ENCODE measurements around the gene FITM1. TPM values are rescaled to one million over a fixed set of nuclear protein-coding genes. Genes with fewer than 3 reads are reported as not detected.
A peak's percentile ranks its signal among the peaks of the same experiment; 100 is the strongest.

Gene FITM1
- total RNA-seq, 4 donors from 2014 or later: 0.61 to 1.3 (median 1.0) TPM; not detected in 1

DNA sequence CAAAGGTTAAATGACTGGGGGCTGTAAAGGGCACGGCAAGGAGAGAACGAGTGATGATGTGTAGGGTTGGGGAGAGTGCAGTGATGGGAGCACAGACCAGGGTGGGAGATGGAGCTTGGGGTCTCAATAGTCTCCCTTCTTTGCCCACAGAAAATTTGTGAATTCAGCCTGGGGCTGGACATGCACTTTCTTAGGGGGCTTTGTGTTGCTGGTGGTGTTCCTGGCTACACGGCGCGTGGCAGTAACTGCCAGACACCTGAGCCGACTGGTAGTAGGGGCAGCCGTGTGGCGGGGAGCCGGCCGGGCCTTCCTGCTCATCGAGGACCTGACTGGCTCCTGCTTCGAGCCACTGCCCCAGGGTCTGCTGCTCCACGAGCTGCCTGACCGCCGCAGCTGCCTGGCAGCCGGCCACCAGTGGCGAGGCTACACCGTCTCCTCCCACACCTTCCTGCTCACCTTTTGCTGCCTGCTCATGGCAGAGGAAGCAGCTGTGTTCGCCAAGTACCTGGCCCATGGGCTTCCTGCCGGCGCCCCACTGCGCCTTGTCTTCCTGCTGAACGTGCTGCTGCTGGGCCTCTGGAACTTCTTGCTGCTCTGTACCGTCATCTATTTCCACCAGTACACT lies 1.7 kb downstream of the FITM1 start:
- TF ChIP-seq POLR2A (IDR thresholded peaks at IDR 0.05): no peak
- TF ChIP-seq, protein P1, sequence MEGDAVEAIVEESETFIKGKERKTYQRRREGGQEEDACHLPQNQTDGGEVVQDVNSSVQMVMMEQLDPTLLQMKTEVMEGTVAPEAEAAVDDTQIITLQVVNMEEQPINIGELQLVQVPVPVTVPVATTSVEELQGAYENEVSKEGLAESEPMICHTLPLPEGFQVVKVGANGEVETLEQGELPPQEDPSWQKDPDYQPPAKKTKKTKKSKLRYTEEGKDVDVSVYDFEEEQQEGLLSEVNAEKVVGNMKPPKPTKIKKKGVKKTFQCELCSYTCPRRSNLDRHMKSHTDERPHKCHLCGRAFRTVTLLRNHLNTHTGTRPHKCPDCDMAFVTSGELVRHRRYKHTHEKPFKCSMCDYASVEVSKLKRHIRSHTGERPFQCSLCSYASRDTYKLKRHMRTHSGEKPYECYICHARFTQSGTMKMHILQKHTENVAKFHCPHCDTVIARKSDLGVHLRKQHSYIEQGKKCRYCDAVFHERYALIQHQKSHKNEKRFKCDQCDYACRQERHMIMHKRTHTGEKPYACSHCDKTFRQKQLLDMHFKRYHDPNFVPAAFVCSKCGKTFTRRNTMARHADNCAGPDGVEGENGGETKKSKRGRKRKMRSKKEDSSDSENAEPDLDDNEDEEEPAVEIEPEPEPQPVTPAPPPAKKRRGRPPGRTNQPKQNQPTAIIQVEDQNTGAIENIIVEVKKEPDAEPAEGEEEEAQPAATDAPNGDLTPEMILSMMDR (IDR thresholded peaks at IDR 0.05): no peak
- H3K4me3 ChIP-seq (ENCODE audit: low read depth, poor library complexity, severe bottlenecking): no peak overlapping the region
- intact Hi-C loops (cut with DNase I; ENCODE audit: low total_unique reads): no loop called here
- no peak for DNase-seq (ENCODE audit: low spot score in 2 of 2)
- WGBS, 2 donors: 48 to 58% methylated on average over 16 to 24 of the region's 24 CpGs

GRCh38 chr14:24132976-24133375 lies 2.5 kb downstream of the FITM1 start:
- no peak overlapping the region for H3K4me3 ChIP-seq (ENCODE audit: low read depth, poor library complexity, severe bottlenecking)
- DNase-seq (ENCODE audit: low spot score in 2 of 2): no peak
- intact Hi-C loops (cut with DNase I; ENCODE audit: low total_unique reads): no loop called here
- WGBS, 2 donors: 94% methylated on average over 2 of the region's 2 CpGs
- no peak for TF ChIP-seq POLR2A (IDR thresholded peaks at IDR 0.05)
- TF ChIP-seq, protein P1 (IDR thresholded peaks at IDR 0.05): no peak

DNA sequence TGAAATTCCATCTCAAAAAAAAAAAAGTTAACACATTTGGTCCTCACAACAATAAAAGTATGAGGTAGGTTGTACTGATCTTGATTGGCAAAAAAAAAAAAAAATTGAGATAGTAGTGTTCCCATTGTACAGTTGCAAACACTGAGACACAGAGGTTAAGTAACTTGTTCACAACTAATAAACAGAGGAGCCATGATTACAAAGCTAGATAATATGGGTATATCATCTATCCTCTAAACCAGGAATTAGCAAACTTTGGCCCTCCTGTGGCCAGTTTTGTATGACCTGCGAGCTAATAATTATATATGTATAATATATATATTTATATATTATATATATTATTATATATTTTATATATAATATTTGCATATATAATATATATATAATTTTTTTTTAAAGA lies 3.3 kb downstream of the FITM1 start:
- 93 to 98% methylated on average over 1 of the region's 1 CpG for WGBS, 2 donors
- H3K4me3 ChIP-seq (ENCODE audit: low read depth, poor library complexity, severe bottlenecking): no peak overlapping the region
- TF ChIP-seq, protein P1 (IDR thresholded peaks at IDR 0.05): no peak
- TF ChIP-seq POLR2A (IDR thresholded peaks at IDR 0.05): no peak
- intact Hi-C loops (cut with DNase I; ENCODE audit: low total_unique reads): no loop called here
- DNase-seq (ENCODE audit: low spot score in 2 of 2): no peak

GRCh38 chr14:24135584-24135833 lies 5.0 kb downstream of the FITM1 start:
- peak overlapping the region; percentile 99 for H3K4me3 ChIP-seq (ENCODE audit: low read depth, poor library complexity, severe bottlenecking)
- TF ChIP-seq, protein P1 (IDR thresholded peaks at IDR 0.05): peak in 1 of 3 donors; percentile 16
- no peak for TF ChIP-seq POLR2A (IDR thresholded peaks at IDR 0.05)
- no peak for DNase-seq (ENCODE audit: low spot score in 2 of 2)
- WGBS, 2 donors: 3 to 6% methylated on average over 9 of the region's 9 CpGs
- intact Hi-C loops (cut with DNase I; ENCODE audit: low total_unique reads): no loop called here

DNA sequence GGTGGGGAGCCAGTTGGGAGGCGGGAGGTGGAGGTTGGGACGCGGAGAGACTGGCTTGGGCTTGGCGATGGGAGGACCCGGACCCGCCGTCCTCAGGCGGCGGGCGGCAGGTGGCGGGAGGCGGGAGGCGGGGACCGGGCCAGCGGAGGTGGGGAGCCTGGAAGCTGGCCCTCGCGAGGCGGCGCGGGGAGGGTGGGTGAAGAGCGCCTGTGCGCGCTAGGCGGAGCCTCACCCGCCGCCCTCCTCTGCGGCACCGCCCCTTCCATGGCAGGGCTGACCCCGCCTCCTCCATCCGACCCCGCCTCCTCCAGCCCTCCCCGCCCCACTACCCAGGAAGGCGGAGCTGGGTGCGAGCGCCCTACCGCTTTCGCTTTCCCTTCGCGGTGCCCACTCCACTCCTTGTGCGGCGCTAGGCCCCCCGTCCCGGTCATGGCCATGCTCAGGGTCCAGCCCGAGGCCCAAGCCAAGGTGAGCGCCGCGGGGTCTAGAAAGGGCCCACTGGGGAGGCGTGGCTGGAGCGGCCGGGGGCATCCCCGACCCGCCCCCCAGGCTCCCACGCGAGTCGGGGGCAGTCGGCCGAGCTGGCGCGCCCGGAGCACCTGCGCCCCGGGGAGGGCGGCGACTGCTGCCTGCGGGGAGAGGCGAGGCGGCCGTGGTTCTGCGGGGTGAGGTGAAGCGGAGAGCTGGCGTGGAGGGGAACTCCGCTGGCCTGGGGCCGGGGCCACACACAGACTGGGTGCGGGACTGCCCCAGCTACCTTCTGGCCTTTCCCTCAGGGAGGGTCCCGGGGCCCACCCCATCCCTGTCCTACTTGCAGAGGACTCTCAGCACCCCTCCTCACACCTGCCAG lies 5.6 kb downstream of the FITM1 start, which contains the start of gene PSME1:
Gene PSME1, plus strand, starts transcription at position 361 of the 850 bp plus-strand sequence. Its CDS starts 69 bp downstream, at position 430.
- intact Hi-C loops (cut with DNase I; ENCODE audit: low total_unique reads): no loop called here
- H3K4me3 ChIP-seq (ENCODE audit: low read depth, poor library complexity, severe bottlenecking): peak within 1 kb of the TSS; percentile 99
- 1% methylated on average over 47 to 64 of the region's 75 CpGs for WGBS, 2 donors
- no peak for TF ChIP-seq POLR2A (IDR thresholded peaks at IDR 0.05)
- TF ChIP-seq, protein P1 (IDR thresholded peaks at IDR 0.05): peak in 1 of 3 donors; percentile 1
- DNase-seq (ENCODE audit: low spot score in 2 of 2): peak; percentile 87 to 98
